ENCODE results near the gene NACC2. TPM values are rescaled to one million over a fixed set of nuclear protein-coding genes. Genes with fewer than 3 reads are reported as not detected.
A peak's percentile ranks its signal among the peaks of the same experiment; 100 is the strongest.

Gene NACC2
- total RNA-seq, 1 donor from 2014 or later: 3.9 TPM

- Mint-ChIP-seq H3K36me3 (ENCODE audit: unreplicated experiment) (no peaks in the 10 kb centered on the region), H3K4me1 (ENCODE audit: low read depth, unreplicated experiment) (peaks cover 16% of the 10 kb centered on the region), H3K27ac (ENCODE audit: unreplicated experiment) (no peak overlapping the region), H3K4me3 (ENCODE audit: unreplicated experiment) (no peak overlapping the region), H3K9me3 (ENCODE audit: unreplicated experiment) (peaks cover 2% of the 10 kb centered on the region), H3K27me3 (ENCODE audit: unreplicated experiment) (no peaks in the 10 kb centered on the region)
- peak; percentile 74 for DNase-seq
- TF ChIP-seq CTCF (IDR thresholded peaks at IDR 0.05; ENCODE audit: partially characterized antibody, unreplicated experiment): no peak
Observed at GRCh38 chr9:135992486-135993408, 102.3 kb downstream of the NACC2 start.

- H3K27me3 Mint-ChIP-seq (ENCODE audit: unreplicated experiment): no peaks in the 10 kb centered on the region
- TF ChIP-seq CTCF (IDR thresholded peaks at IDR 0.05; ENCODE audit: partially characterized antibody, unreplicated experiment): no peak
Observed at GRCh38 chr9:135991771-135992170, 103.3 kb downstream of the NACC2 start.

GRCh38 chr9:135990468-135991429 lies 104.3 kb downstream of the NACC2 start:
- Mint-ChIP-seq H3K4me1 (ENCODE audit: low read depth, unreplicated experiment) (peaks cover 9% of the 10 kb centered on the region), H3K36me3 (ENCODE audit: unreplicated experiment) (no peaks in the 10 kb centered on the region), H3K27ac (ENCODE audit: unreplicated experiment) (peak overlapping the region; percentile 43), H3K9me3 (ENCODE audit: unreplicated experiment) (peaks cover 2% of the 10 kb centered on the region), H3K4me3 (ENCODE audit: unreplicated experiment) (no peak overlapping the region), H3K27me3 (ENCODE audit: unreplicated experiment) (no peaks in the 10 kb centered on the region)
- no peak for TF ChIP-seq CTCF (IDR thresholded peaks at IDR 0.05; ENCODE audit: partially characterized antibody, unreplicated experiment)
- peak; percentile 64 for DNase-seq

More at GRCh38 chr9:135991771-135992170, 103.3 kb downstream of the NACC2 start:
- Mint-ChIP-seq H3K36me3 (ENCODE audit: unreplicated experiment) (no peaks in the 10 kb centered on the region), H3K27ac (ENCODE audit: unreplicated experiment) (peak overlapping the region; percentile 43), H3K4me3 (ENCODE audit: unreplicated experiment) (no peak overlapping the region), H3K9me3 (ENCODE audit: unreplicated experiment) (peaks cover 2% of the 10 kb centered on the region), H3K4me1 (ENCODE audit: low read depth, unreplicated experiment) (peaks cover 13% of the 10 kb centered on the region)
- DNase-seq: no peak

- Mint-ChIP-seq H3K4me1 (ENCODE audit: low read depth, unreplicated experiment) (peaks cover 8% of the 10 kb centered on the region), H3K4me3 (ENCODE audit: unreplicated experiment) (no peak overlapping the region)
- no peak for DNase-seq
Observed at GRCh38 chr9:135989722-135990467, 105.2 kb downstream of the NACC2 start.

More at GRCh38 chr9:135989722-135990467, 105.2 kb downstream of the NACC2 start:
- no peaks in the 10 kb centered on the region for H3K36me3 Mint-ChIP-seq (ENCODE audit: unreplicated experiment)
- no peak overlapping the region for H3K27ac Mint-ChIP-seq (ENCODE audit: unreplicated experiment)
- H3K9me3 Mint-ChIP-seq (ENCODE audit: unreplicated experiment): peaks cover 2% of the 10 kb centered on the region
- no peaks in the 10 kb centered on the region for H3K27me3 Mint-ChIP-seq (ENCODE audit: unreplicated experiment)
- no peak for TF ChIP-seq CTCF (IDR thresholded peaks at IDR 0.05; ENCODE audit: partially characterized antibody, unreplicated experiment)
